Esophagus squamous epithelium (tissue), 5 donors: ENCODE results near the gene PRKCE. TPM values are rescaled to one million over a fixed set of nuclear protein-coding genes. Genes with fewer than 3 reads are reported as not detected.

ENCODE experiments used
- DNase-seq: peaks from one replicate; lab custom pipeline; 2025; lab: John Stamatoyannopoulos, UW
- H3K27ac ChIP-seq, 4 donors: fragments of 200-600 bp; sonication (generic); one replicate each; pipeline ENCODE4 v1.5.1; 2016 to 2019; ENCODE audit warnings: mild to moderate bottlenecking in 1 of 4
- H3K27me3 ChIP-seq, 4 donors: fragments of 200-600 bp; sonication (generic); 1 replicate in 3 of 4; 2 replicates in 1 of 4; pipeline versions ENCODE4 v1.5.1 to v1.6.0; 2017 to 2021; ENCODE audit warnings: antibody characterized with exemption in 1 of 4
- H3K36me3 ChIP-seq, 3 donors: fragments of 200-600 bp; sonication (generic); one replicate each; pipeline ENCODE4 v1.5.1; 2016 to 2019
- H3K4me1 ChIP-seq, 3 donors: fragments of 200-600 bp; sonication (generic); one replicate each; pipeline ENCODE4 v1.5.1; 2017 to 2019
- H3K4me3 ChIP-seq, 4 donors: fragments of 200-600 bp; sonication (generic); 1 replicate in 3 of 4; 2 replicates in 1 of 4; pipeline ENCODE4 v1.5.1; 2016 to 2019; ENCODE audit warnings: mild to moderate bottlenecking in 2 of 4, moderate library complexity in 1 of 4
- H3K9me3 ChIP-seq, 3 donors: fragments of 200-600 bp; sonication (generic); one replicate each; pipeline ENCODE4 v1.5.1; 2016 to 2019
- CTCF ChIP-seq, 6 experiments: fragments of 450-650 bp in 4 of 6; fragments of 200-600 bp in 2 of 6; sonication (generic) in 2 of 6; IDR thresholded peaks; one replicate each; pipeline ENCODE4 v1.5.1; 2016 to 2019; ENCODE audit warnings: antibody characterized with exemption in 6 of 6, mild to moderate bottlenecking in 4 of 6, moderate library complexity in 4 of 6
- POLR2A ChIP-seq, 4 donors: fragments of 450-650 bp; IDR thresholded peaks; one replicate each; pipeline ENCODE4 v1.6.1; 2017; ENCODE audit warnings: antibody characterized with exemption in 4 of 4, mild to moderate bottlenecking in 4 of 4, moderate library complexity in 3 of 4
- WGBS, 2 donors: methylation state at CpG; one replicate each; pipeline ENCODE4 v1.1.5; 2018; 5-methylcytosine and 5-hydroxymethylcytosine counted together
- intact Hi-C: fragments of 100-400 bp; cut with DNase I; formaldehyde crosslinking; loops from one replicate; pipeline ENCODE4 v1.15.0; 2022
- total RNA-seq, 4 donors: library from RNA; depleted of rRNA; stranded (reverse); fragments of >200 nt; gene quantifications; one replicate each; pipeline ENCODE4 v1.1.0, GENCODE V29; 2016
- donor health status: DM: yes; HTN: yes; CAD: no.

The PRKCE gene
- total RNA-seq, 4 donors from 2014 or later = 6.5 to 13.7 (median 9.9) TPM

GRCh38 chr2:46198164-46198883, 546.8 kb downstream of the PRKCE start:
- intact Hi-C loops = no loop called here

GRCh38 chr2:46198966-46199365, 547.5 kb downstream of the PRKCE start:
- intact Hi-C loops = no loop called here
- Histone ChIP-seq H3K4me3 (no peak overlapping the region), H3K27ac (no peak overlapping the region), H3K9me3 (no peaks in the 10 kb centered on the region), H3K4me1 (peaks cover 0 to 39% (median 7%) of the 10 kb centered on the region in 3 donors), H3K27me3 (no peaks in the 10 kb centered on the region), H3K36me3 (no peaks in the 10 kb centered on the region)
- WGBS, 2 donors = 32 to 46% methylated on average over 6 of the region's 6 CpGs
- no peak for DNase-seq
- TF ChIP-seq POLR2A (IDR thresholded peaks at IDR 0.05) (no peak), CTCF (IDR thresholded peaks at IDR 0.05) (no peak)

More at GRCh38 chr2:46198164-46198883, 546.8 kb downstream of the PRKCE start:
- no peak for TF ChIP-seq CTCF (IDR thresholded peaks at IDR 0.05)
- TF ChIP-seq POLR2A (IDR thresholded peaks at IDR 0.05) = no peak
- DNase-seq = no peak
- no peaks in the 10 kb centered on the region for H3K36me3 ChIP-seq
- H3K4me1 ChIP-seq = peaks cover 0 to 39% (median 7%) of the 10 kb centered on the region in 3 donors
- WGBS, 2 donors = 58 to 90% methylated on average over 2 of the region's 5 CpGs
- no peak overlapping the region for H3K4me3 ChIP-seq
- no peak overlapping the region for H3K27ac ChIP-seq
- no peaks in the 10 kb centered on the region for H3K9me3 ChIP-seq
- H3K27me3 ChIP-seq = no peaks in the 10 kb centered on the region

GRCh38 chr2:46200100-46200690, 548.7 kb downstream of the PRKCE start:
- no peak for DNase-seq
- Histone ChIP-seq H3K4me1 (peaks cover 0 to 39% (median 7%) of the 10 kb centered on the region in 3 donors), H3K27me3 (no peaks in the 10 kb centered on the region), H3K27ac (no peak overlapping the region), H3K36me3 (no peaks in the 10 kb centered on the region), H3K4me3 (no peak overlapping the region), H3K9me3 (no peaks in the 10 kb centered on the region)
- 38 to 92% methylated on average over 1 of the region's 1 CpG for WGBS, 2 donors
- intact Hi-C loops = no loop called here
- TF ChIP-seq CTCF (IDR thresholded peaks at IDR 0.05) (no peak), POLR2A (IDR thresholded peaks at IDR 0.05) (no peak)

- Histone ChIP-seq H3K4me3 (no peak overlapping the region), H3K27ac (no peak overlapping the region), H3K36me3 (no peaks in the 10 kb centered on the region), H3K27me3 (no peaks in the 10 kb centered on the region), H3K4me1 (peaks cover 0 to 39% (median 7%) of the 10 kb centered on the region in 3 donors), H3K9me3 (no peaks in the 10 kb centered on the region)
- DNase-seq = no peak
- TF ChIP-seq CTCF (IDR thresholded peaks at IDR 0.05) (no peak), POLR2A (IDR thresholded peaks at IDR 0.05) (no peak)
- intact Hi-C loops = no loop called here
- 95 to 100% methylated on average over 5 to 7 of the region's 7 CpGs for WGBS, 2 donors
Measured at GRCh38 chr2:46200861-46201605, 549.6 kb downstream of the PRKCE start.

- Histone ChIP-seq H3K36me3 (no peaks in the 10 kb centered on the region), H3K27me3 (no peaks in the 10 kb centered on the region), H3K4me1 (peaks cover 0 to 29% (median 7%) of the 10 kb centered on the region in 3 donors), H3K27ac (no peak overlapping the region), H3K9me3 (no peaks in the 10 kb centered on the region), H3K4me3 (no peak overlapping the region)
- no peak for DNase-seq
- TF ChIP-seq POLR2A (IDR thresholded peaks at IDR 0.05) (no peak), CTCF (IDR thresholded peaks at IDR 0.05) (no peak)
- WGBS, 2 donors = 86 to 100% methylated on average over 1 of the region's 1 CpG
- intact Hi-C loops = no loop called here
Measured at GRCh38 chr2:46202453-46202852, 551.0 kb downstream of the PRKCE start.
